Measurements from ENCODE around the gene POC1B.

POC1B gene

DNA sequence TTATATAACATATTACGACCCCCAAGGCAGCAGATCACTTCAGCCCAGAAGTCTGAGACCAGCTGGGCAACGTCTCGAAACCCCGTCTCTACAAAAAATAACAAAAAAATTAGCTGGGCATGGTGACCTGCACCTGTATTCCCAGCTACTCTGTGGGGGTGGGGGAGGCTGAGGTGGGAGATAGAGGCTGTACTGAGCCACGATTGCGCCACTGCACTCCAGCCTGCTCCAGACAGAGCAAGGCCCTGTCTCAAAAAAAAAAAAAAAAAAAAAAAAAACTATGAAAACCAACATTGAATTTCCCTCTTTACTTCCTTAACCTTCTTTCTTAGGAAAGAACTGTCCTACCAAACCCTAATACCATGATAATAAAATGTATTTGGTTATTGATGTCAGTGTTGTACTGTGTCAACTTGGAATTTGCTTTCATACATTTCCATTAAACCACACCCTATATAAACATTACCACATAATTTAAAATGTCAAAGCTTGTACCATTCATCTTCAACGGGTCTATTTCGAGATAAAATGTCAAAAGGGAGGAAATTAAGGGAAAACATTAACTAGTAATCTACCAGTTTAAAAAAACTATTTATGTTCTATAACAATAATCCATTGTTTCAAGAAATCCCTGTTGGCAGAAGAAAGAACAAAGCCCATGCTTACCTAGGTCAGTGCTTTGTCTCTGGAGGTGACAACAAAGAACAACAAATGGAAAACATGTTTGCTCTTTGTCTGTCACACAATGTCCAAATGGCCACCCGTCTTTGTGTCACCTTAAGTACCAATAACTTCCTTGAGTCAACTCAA is 18.6 kb downstream of the POC1B start:
- Histone ChIP-seq H3K9ac (ENCODE audit: low read depth, low read length) (no peak overlapping the region), H3K27me3 (ENCODE audit: insufficient read depth, low read length) (no peaks in the 10 kb centered on the region), H3K9me3 (ENCODE audit: insufficient read depth, low read depth, low read length) (no peaks in the 10 kb centered on the region), H3K4me1 (ENCODE audit: insufficient read depth, low read length) (no peaks in the 10 kb centered on the region), H3K36me3 (ENCODE audit: insufficient read depth, low read depth, low read length) (no peaks in the 10 kb centered on the region), H3K4me3 (ENCODE audit: low read length) (no peak overlapping the region), H3K27ac (ENCODE audit: low read length) (no peak overlapping the region)

- Histone ChIP-seq H3K27ac (ENCODE audit: low read length) (no peak overlapping the region), H3K36me3 (ENCODE audit: insufficient read depth, low read depth, low read length) (no peaks in the 10 kb centered on the region), H3K9me3 (ENCODE audit: insufficient read depth, low read depth, low read length) (no peaks in the 10 kb centered on the region), H3K9ac (ENCODE audit: low read depth, low read length) (no peak overlapping the region), H3K4me1 (ENCODE audit: insufficient read depth, low read length) (no peaks in the 10 kb centered on the region), H3K4me3 (ENCODE audit: low read length) (no peak overlapping the region), H3K27me3 (ENCODE audit: insufficient read depth, low read length) (no peaks in the 10 kb centered on the region)
Measured at GRCh38 chr12:89506050-89506449, 19.8 kb downstream of the POC1B start.

DNA sequence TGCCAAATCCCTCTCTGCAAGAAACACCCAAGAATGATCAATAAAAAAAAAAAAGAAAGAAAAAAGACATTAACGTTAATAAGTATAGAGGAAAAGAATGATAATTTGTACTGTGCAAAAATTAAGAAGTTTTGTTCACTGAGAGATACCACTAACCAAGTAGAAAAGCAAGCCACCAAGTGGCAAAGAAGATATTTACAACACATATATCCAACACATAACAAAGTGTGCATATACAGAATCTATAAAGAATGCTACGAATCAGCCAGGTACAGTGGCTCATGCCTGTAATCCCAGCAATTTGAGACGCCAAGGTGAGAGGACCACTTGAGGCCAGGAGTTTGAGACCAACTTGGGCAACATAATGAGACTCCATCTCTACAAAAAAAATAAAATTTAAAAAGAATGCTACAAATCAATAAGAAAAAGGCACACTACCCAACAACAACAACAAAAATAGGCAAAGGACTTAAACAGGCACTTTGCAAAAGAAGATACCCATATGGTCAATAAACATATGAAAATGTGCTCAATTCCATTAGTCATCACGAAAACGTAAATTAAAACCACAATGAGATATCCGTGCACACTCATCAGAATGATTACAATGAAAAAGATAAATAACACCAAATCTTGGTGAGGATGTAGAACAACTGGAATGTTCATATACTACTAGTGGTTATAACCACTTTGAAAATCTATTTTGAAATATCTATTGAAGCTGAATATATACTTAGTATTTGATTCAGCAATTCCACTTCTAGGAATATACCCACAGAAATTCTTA is 21.1 kb downstream of the POC1B start:
- no peak overlapping the region for H3K4me3 ChIP-seq (ENCODE audit: low read length)
- H3K9ac ChIP-seq (ENCODE audit: low read depth, low read length), result no peak overlapping the region
- no peaks in the 10 kb centered on the region for H3K9me3 ChIP-seq (ENCODE audit: insufficient read depth, low read depth, low read length)
- no peak overlapping the region for H3K27ac ChIP-seq (ENCODE audit: low read length)
- H3K4me1 ChIP-seq (ENCODE audit: insufficient read depth, low read length), result no peaks in the 10 kb centered on the region
- H3K27me3 ChIP-seq (ENCODE audit: insufficient read depth, low read length), result no peaks in the 10 kb centered on the region
- H3K36me3 ChIP-seq (ENCODE audit: insufficient read depth, low read depth, low read length), result no peaks in the 10 kb centered on the region

- H3K36me3 ChIP-seq (ENCODE audit: insufficient read depth, low read depth, low read length), result no peaks in the 10 kb centered on the region
Measured at GRCh38 chr12:89501793-89502192, 24.1 kb downstream of the POC1B start.

DNA sequence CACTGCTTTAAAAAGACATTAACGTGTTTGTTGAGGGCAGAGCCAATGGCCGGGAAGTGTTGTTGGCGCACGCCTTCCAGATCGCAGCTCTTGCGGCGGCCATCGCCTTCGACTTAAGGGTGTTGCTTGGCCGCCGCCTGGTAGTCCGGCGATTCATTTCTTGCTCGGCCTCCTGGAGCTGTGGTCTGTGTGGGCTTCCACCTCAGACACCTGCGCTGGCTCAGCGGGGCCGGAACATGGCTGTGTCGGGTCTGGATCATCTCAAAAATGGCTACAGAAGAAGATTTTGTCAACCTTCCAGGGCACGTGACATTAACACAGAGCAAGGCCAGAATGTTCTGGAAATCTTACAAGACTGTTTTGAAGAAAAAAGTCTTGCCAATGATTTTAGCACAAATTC is 26.0 kb downstream of the POC1B start:
- H3K36me3 ChIP-seq (ENCODE audit: insufficient read depth, low read depth, low read length), result no peaks in the 10 kb centered on the region
- no peaks in the 10 kb centered on the region for H3K4me1 ChIP-seq (ENCODE audit: insufficient read depth, low read length)
- H3K27me3 ChIP-seq (ENCODE audit: insufficient read depth, low read length), result no peaks in the 10 kb centered on the region
- no peak overlapping the region for H3K27ac ChIP-seq (ENCODE audit: low read length)
- H3K4me3 ChIP-seq (ENCODE audit: low read length), result no peak overlapping the region
- H3K9me3 ChIP-seq (ENCODE audit: insufficient read depth, low read depth, low read length), result no peaks in the 10 kb centered on the region
- no peak overlapping the region for H3K9ac ChIP-seq (ENCODE audit: low read depth, low read length)

More at GRCh38 chr12:89501793-89502192, 24.1 kb downstream of the POC1B start:
- Histone ChIP-seq H3K27ac (ENCODE audit: low read length) (no peak overlapping the region), H3K9me3 (ENCODE audit: insufficient read depth, low read depth, low read length) (no peaks in the 10 kb centered on the region), H3K27me3 (ENCODE audit: insufficient read depth, low read length) (no peaks in the 10 kb centered on the region), H3K9ac (ENCODE audit: low read depth, low read length) (no peak overlapping the region), H3K4me3 (ENCODE audit: low read length) (no peak overlapping the region), H3K4me1 (ENCODE audit: insufficient read depth, low read length) (no peaks in the 10 kb centered on the region)

DNA sequence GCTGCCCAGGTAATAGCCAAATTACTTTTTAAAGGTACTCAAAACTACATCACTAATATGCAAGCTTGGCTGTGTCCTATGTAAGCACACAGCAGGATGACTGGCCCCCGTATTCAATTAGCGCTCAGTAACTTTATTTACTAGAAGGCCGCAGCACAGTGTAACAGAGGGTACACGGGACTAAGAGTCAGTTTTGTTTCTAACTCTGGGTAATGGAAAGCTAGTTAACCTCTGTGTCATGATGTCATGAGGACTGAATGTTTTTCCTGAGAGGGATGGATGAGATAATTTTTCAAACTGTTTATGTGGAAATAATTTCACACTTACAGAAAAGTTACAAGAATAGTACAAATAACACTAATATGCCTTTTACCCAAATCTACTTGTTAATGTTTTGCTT is 28.4 kb downstream of the POC1B start:
- H3K9me3 ChIP-seq (ENCODE audit: insufficient read depth, low read depth, low read length), result no peaks in the 10 kb centered on the region
- no peak overlapping the region for H3K27ac ChIP-seq (ENCODE audit: low read length)
- no peak overlapping the region for H3K4me3 ChIP-seq (ENCODE audit: low read length)
- H3K9ac ChIP-seq (ENCODE audit: low read depth, low read length), result no peak overlapping the region
- no peaks in the 10 kb centered on the region for H3K4me1 ChIP-seq (ENCODE audit: insufficient read depth, low read length)
- H3K27me3 ChIP-seq (ENCODE audit: insufficient read depth, low read length), result no peaks in the 10 kb centered on the region
- no peaks in the 10 kb centered on the region for H3K36me3 ChIP-seq (ENCODE audit: insufficient read depth, low read depth, low read length)

DNA sequence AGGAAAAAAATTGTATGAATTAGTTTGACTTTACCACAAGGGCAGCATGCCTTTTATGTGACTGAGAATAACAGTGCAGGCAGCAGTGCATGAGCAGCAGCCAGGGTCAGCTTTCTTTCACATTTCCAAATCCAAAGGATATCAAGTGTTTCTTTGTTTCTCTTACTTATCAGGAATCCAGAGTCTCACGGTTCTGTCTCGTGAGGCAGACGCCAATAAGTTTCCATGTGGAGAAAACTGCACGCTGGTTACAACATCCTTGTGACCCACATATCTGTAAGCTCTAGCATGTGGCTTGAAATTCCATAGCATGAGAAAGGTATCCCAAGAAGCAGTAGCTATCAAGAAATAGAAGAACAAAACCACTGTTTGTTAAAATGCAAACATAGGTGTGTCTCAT is 28.8 kb downstream of the POC1B start:
- Histone ChIP-seq H3K9me3 (ENCODE audit: insufficient read depth, low read depth, low read length) (no peaks in the 10 kb centered on the region), H3K27ac (ENCODE audit: low read length) (no peak overlapping the region), H3K4me1 (ENCODE audit: insufficient read depth, low read length) (no peaks in the 10 kb centered on the region), H3K36me3 (ENCODE audit: insufficient read depth, low read depth, low read length) (no peaks in the 10 kb centered on the region), H3K9ac (ENCODE audit: low read depth, low read length) (no peak overlapping the region), H3K27me3 (ENCODE audit: insufficient read depth, low read length) (no peaks in the 10 kb centered on the region), H3K4me3 (ENCODE audit: low read length) (no peak overlapping the region)

- Histone ChIP-seq H3K9me3 (ENCODE audit: insufficient read depth, low read depth, low read length) (no peaks in the 10 kb centered on the region), H3K4me1 (ENCODE audit: insufficient read depth, low read length) (no peaks in the 10 kb centered on the region), H3K4me3 (ENCODE audit: low read length) (no peak overlapping the region), H3K36me3 (ENCODE audit: insufficient read depth, low read depth, low read length) (no peaks in the 10 kb centered on the region), H3K27me3 (ENCODE audit: insufficient read depth, low read length) (no peaks in the 10 kb centered on the region), H3K9ac (ENCODE audit: low read depth, low read length) (no peak overlapping the region), H3K27ac (ENCODE audit: low read length) (no peak overlapping the region)
Measured at GRCh38 chr12:89494411-89495231, 31.2 kb downstream of the POC1B start.

DNA sequence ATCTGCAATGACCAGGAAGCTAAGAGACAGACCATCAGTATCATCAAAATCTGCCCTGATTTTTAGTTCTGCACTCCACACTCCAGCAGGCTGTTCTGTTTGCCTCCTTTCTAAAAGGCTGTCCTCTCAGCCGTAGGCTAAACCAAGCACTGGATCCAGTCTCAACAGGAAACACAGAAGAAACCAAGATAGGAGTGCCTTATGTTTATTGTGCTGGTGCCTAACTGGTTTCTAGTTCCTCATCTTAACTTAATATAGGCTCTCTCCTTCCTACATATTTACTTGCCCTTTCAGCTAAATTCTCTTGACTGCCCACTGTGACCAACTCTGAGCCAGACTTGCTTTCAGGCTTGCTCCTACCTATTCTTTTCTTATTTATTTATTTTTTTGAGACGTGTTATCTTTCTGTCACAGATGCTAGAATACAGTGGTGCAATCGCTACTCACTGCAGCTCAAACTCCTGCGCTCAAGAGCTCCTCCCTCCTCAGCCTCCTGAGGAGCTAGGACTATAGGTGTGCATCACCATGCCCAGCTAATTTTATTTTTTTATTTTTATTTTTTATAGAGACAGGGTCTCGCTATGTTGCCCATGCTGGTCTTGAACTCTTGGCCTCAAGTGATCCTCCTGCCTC is 32.1 kb downstream of the POC1B start:
- no peak overlapping the region for H3K9ac ChIP-seq (ENCODE audit: low read depth, low read length)
- no peak overlapping the region for H3K27ac ChIP-seq (ENCODE audit: low read length)
- H3K4me3 ChIP-seq (ENCODE audit: low read length), result no peak overlapping the region
- no peaks in the 10 kb centered on the region for H3K4me1 ChIP-seq (ENCODE audit: insufficient read depth, low read length)
- H3K9me3 ChIP-seq (ENCODE audit: insufficient read depth, low read depth, low read length), result no peaks in the 10 kb centered on the region
- no peaks in the 10 kb centered on the region for H3K36me3 ChIP-seq (ENCODE audit: insufficient read depth, low read depth, low read length)
- no peaks in the 10 kb centered on the region for H3K27me3 ChIP-seq (ENCODE audit: insufficient read depth, low read length)

GRCh38 chr12:89492883-89493282 is 33.0 kb downstream of the POC1B start:
- H3K4me1 ChIP-seq (ENCODE audit: insufficient read depth, low read length), result no peaks in the 10 kb centered on the region

GRCh38 chr12:89490922-89491321 is 34.9 kb downstream of the POC1B start:
- Histone ChIP-seq H3K9me3 (ENCODE audit: insufficient read depth, low read depth, low read length) (no peaks in the 10 kb centered on the region), H3K4me3 (ENCODE audit: low read length) (no peak overlapping the region), H3K27me3 (ENCODE audit: insufficient read depth, low read length) (no peaks in the 10 kb centered on the region), H3K9ac (ENCODE audit: low read depth, low read length) (no peak overlapping the region), H3K4me1 (ENCODE audit: insufficient read depth, low read length) (no peaks in the 10 kb centered on the region), H3K27ac (ENCODE audit: low read length) (no peak overlapping the region), H3K36me3 (ENCODE audit: insufficient read depth, low read depth, low read length) (no peaks in the 10 kb centered on the region)

More at GRCh38 chr12:89492883-89493282, 33.0 kb downstream of the POC1B start:
- no peaks in the 10 kb centered on the region for H3K9me3 ChIP-seq (ENCODE audit: insufficient read depth, low read depth, low read length)
- no peak overlapping the region for H3K4me3 ChIP-seq (ENCODE audit: low read length)
- H3K36me3 ChIP-seq (ENCODE audit: insufficient read depth, low read depth, low read length), result no peaks in the 10 kb centered on the region
- no peaks in the 10 kb centered on the region for H3K27me3 ChIP-seq (ENCODE audit: insufficient read depth, low read length)
- no peak overlapping the region for H3K9ac ChIP-seq (ENCODE audit: low read depth, low read length)
- H3K27ac ChIP-seq (ENCODE audit: low read length), result no peak overlapping the region
